ENCODE results near the gene KRR1.
A peak's percentile ranks its signal among the peaks of the same experiment; 100 is the strongest.
"Not testable (repeated sequence)": the region's sequence is repeated elsewhere in the genome, so short reads cannot be mapped to it uniquely, and the experiment has no call there.

KRR1 gene

GRCh38 chr12:75503866-75504265, 7.5 kb downstream of the KRR1 start:
- TF ChIP-seq CTCF (conservative IDR thresholded peaks at IDR 0.05; ENCODE audit: low read depth, low read length) = no peak
- DNase-seq (ENCODE audit: low read depth) = no peak
- H3K4me3 ChIP-seq (ENCODE audit: low read length) = no peak overlapping the region

GRCh38 chr12:75503459-75503858, 8.0 kb downstream of the KRR1 start:
- DNase-seq (ENCODE audit: low read depth) = no peak
- H3K4me3 ChIP-seq (ENCODE audit: low read length) = no peak overlapping the region
- TF ChIP-seq CTCF (conservative IDR thresholded peaks at IDR 0.05; ENCODE audit: low read depth, low read length) = no peak

- DNase-seq (ENCODE audit: low read depth) = no peak
- H3K4me3 ChIP-seq (ENCODE audit: low read length) = no peak overlapping the region
- no peak for TF ChIP-seq CTCF (conservative IDR thresholded peaks at IDR 0.05; ENCODE audit: low read depth, low read length)
Observed at GRCh38 chr12:75491169-75491568, 20.2 kb downstream of the KRR1 start.

GRCh38 chr12:75489613-75490210, 21.7 kb downstream of the KRR1 start:
- no peak overlapping the region for H3K4me3 ChIP-seq (ENCODE audit: low read length)
- no peak for DNase-seq (ENCODE audit: low read depth)

GRCh38 chr12:75489187-75489586, 22.2 kb downstream of the KRR1 start:
- no peak for TF ChIP-seq CTCF (conservative IDR thresholded peaks at IDR 0.05; ENCODE audit: low read depth, low read length)
- H3K4me3 ChIP-seq (ENCODE audit: low read length) = no peak overlapping the region
- no peak for DNase-seq (ENCODE audit: low read depth)

More at GRCh38 chr12:75489613-75490210, 21.7 kb downstream of the KRR1 start:
- no peak for TF ChIP-seq CTCF (conservative IDR thresholded peaks at IDR 0.05; ENCODE audit: low read depth, low read length)

- peak; percentile 50 for TF ChIP-seq CTCF (conservative IDR thresholded peaks at IDR 0.05; ENCODE audit: low read depth, low read length)
- no peak overlapping the region for H3K4me3 ChIP-seq (ENCODE audit: low read length)
- no peak for DNase-seq (ENCODE audit: low read depth)
Observed at GRCh38 chr12:75488553-75488952, 22.9 kb downstream of the KRR1 start.

GRCh38 chr12:75487308-75487707, 24.1 kb downstream of the KRR1 start:
- no peak for DNase-seq (ENCODE audit: low read depth)
- H3K4me3 ChIP-seq (ENCODE audit: low read length) = no peak overlapping the region
- no peak for TF ChIP-seq CTCF (conservative IDR thresholded peaks at IDR 0.05; ENCODE audit: low read depth, low read length)

GRCh38 chr12:75484450-75484849, 27.0 kb downstream of the KRR1 start:
- not testable (repeated sequence) for H3K4me3 ChIP-seq (ENCODE audit: low read length); DNase-seq (ENCODE audit: low read depth)
